HepG2 (cell line): ENCODE data around the gene PLD1. TPM values are rescaled to one million over a fixed set of nuclear protein-coding genes. Genes with fewer than 3 reads are reported as not detected.

Experiments used
- ARNT2 ChIP-seq: sonication (generic); formaldehyde crosslinking; IDR thresholded peaks from 2 replicates; pipeline ENCODE4 v1.8.0; 2022; ENCODE audit warnings: mild to moderate bottlenecking, low read depth, missing genetic modification reagents, moderate library complexity
- CCDC6 ChIP-seq: sonication (generic); formaldehyde crosslinking; IDR thresholded peaks from 2 replicates; pipeline ENCODE4 v1.8.1; 2022; ENCODE audit warnings: mild to moderate bottlenecking, missing genetic modification reagents, moderate library complexity
- DNMT3B ChIP-seq: conservative IDR thresholded peaks from 2 replicates; pipeline ENCODE4 v1.6.1; 2016; ENCODE audit warnings: missing biosample characterization, control low read depth
- ELF4 ChIP-seq: sonication (generic); formaldehyde crosslinking; IDR thresholded peaks from 2 replicates; pipeline ENCODE4 v1.5.0; 2020; ENCODE audit warnings: missing genetic modification reagents, mild to moderate bottlenecking, moderate library complexity, borderline replicate concordance
- GATAD1 ChIP-seq: IDR thresholded peaks from 2 replicates; pipeline ENCODE4 v1.6.1; 2016; ENCODE audit warnings: missing genetic modification reagents, missing compliant biosample characterization
- HDAC6 ChIP-seq: fragments of 200-600 bp; sonication (generic); IDR thresholded peaks from 2 replicates; pipeline ENCODE4 v1.7.0; 2017; ENCODE audit warnings: mild to moderate bottlenecking, antibody characterized with exemption, low read length, low read depth
- HNRNPL ChIP-seq: fragments of 200-400 bp; formaldehyde crosslinking; IDR thresholded peaks from 2 replicates; pipeline ENCODE4 v1.6.1; 2017; ENCODE audit warnings: mild to moderate bottlenecking, low read depth, low read length
- KLF15 ChIP-seq: sonication (generic); formaldehyde crosslinking; IDR thresholded peaks from 2 replicates; pipeline ENCODE4 v1.8.1; 2023; ENCODE audit warnings: borderline replicate concordance, mild to moderate bottlenecking, inconsistent platforms, missing genetic modification reagents, mixed read lengths
- KMT2A ChIP-seq: sonication (generic); formaldehyde crosslinking; IDR thresholded peaks from 2 replicates; pipeline ENCODE4 v1.4.0; 2020; ENCODE audit warnings: missing genetic modification reagents
- MIXL1 ChIP-seq: IDR thresholded peaks from 2 replicates; pipeline ENCODE4 v1.6.1; 2016
- MTA3 ChIP-seq: sonication (generic); formaldehyde crosslinking; IDR thresholded peaks from 2 replicates; pipeline ENCODE4 v1.4.0; 2020; ENCODE audit warnings: missing genetic modification reagents
- MZF1 ChIP-seq: sonication (generic); formaldehyde crosslinking; IDR thresholded peaks from 2 replicates; pipeline ENCODE4 v1.8.1; 2023; ENCODE audit warnings: mild to moderate bottlenecking, missing genetic modification reagents, borderline replicate concordance
- PRMT3 ChIP-seq: sonication (generic); formaldehyde crosslinking; IDR thresholded peaks from 2 replicates; pipeline ENCODE4 v1.8.1; 2022; ENCODE audit warnings: low read depth, mild to moderate bottlenecking, moderate library complexity, missing genetic modification reagents, borderline replicate concordance
- RBM22 ChIP-seq: fragments of 200-400 bp; formaldehyde crosslinking; optimal IDR thresholded peaks from 2 replicates; pipeline ENCODE3; 2017; ENCODE audit warnings: mild to moderate bottlenecking, low read length, moderate library complexity
- RELA ChIP-seq: sonication (generic); formaldehyde crosslinking; IDR thresholded peaks from 2 replicates; pipeline ENCODE4 v1.4.0; 2020; ENCODE audit warnings: missing genetic modification reagents
- REPIN1 ChIP-seq: sonication (generic); formaldehyde crosslinking; IDR thresholded peaks from 2 replicates; pipeline ENCODE4 v1.8.0; 2022; ENCODE audit warnings: missing genetic modification reagents, low read depth, mild to moderate bottlenecking, borderline replicate concordance
- RFX3 ChIP-seq: IDR thresholded peaks from 2 replicates; pipeline ENCODE4 v1.6.1; 2016; ENCODE audit warnings: missing biosample characterization, missing genetic modification reagents
- SMAD1 ChIP-seq: sonication (generic); formaldehyde crosslinking; IDR thresholded peaks from 2 replicates; pipeline ENCODE4 v1.4.0; 2020; ENCODE audit warnings: missing genetic modification reagents, low read depth, mild to moderate bottlenecking, borderline replicate concordance
- TEAD3 ChIP-seq: optimal IDR thresholded peaks from 2 replicates; pipeline ENCODE3; 2016; ENCODE audit warnings: borderline replicate concordance
- U2AF1 ChIP-seq: fragments of 200-400 bp; formaldehyde crosslinking; optimal IDR thresholded peaks from 2 replicates; pipeline ENCODE3; 2017; ENCODE audit warnings: mild to moderate bottlenecking, low read depth, low read length
- ZBTB14 ChIP-seq: sonication (generic); formaldehyde crosslinking; IDR thresholded peaks from 2 replicates; pipeline ENCODE4 v1.4.0; 2020; ENCODE audit warnings: missing genetic modification reagents
- ZNF160 ChIP-seq: sonication (generic); formaldehyde crosslinking; IDR thresholded peaks from 2 replicates; pipeline ENCODE4 v1.8.0; 2022; ENCODE audit warnings: mild to moderate bottlenecking, inconsistent platforms, missing genetic modification reagents
- ZNF263 ChIP-seq: sonication (generic); formaldehyde crosslinking; IDR thresholded peaks from 2 replicates; pipeline ENCODE4 v1.4.0; 2020; ENCODE audit warnings: missing genetic modification reagents
- ZNF460 ChIP-seq: sonication (generic); formaldehyde crosslinking; IDR thresholded peaks from 2 replicates; pipeline ENCODE4 v1.5.1; 2020; ENCODE audit warnings: missing genetic modification reagents, mild to moderate bottlenecking, borderline replicate concordance
- ZNF557 ChIP-seq: sonication (generic); formaldehyde crosslinking; IDR thresholded peaks from 2 replicates; pipeline ENCODE4 v1.4.0; 2020; ENCODE audit warnings: missing genetic modification reagents
- ZNF564 ChIP-seq: sonication (generic); formaldehyde crosslinking; IDR thresholded peaks from 2 replicates; pipeline ENCODE4 v1.8.1; 2023; ENCODE audit warnings: mild to moderate bottlenecking, missing genetic modification reagents
- ZNF691 ChIP-seq: sonication (generic); formaldehyde crosslinking; IDR thresholded peaks from 2 replicates; pipeline ENCODE4 v1.4.0; 2020; ENCODE audit warnings: missing genetic modification reagents, low read depth, mild to moderate bottlenecking, borderline replicate concordance
- ZNF773 ChIP-seq: sonication (generic); formaldehyde crosslinking; IDR thresholded peaks from 2 replicates; pipeline ENCODE4 v1.4.0; 2020; ENCODE audit warnings: missing genetic modification reagents, borderline replicate concordance
- polyA plus RNA-seq, 8 experiments: library from polyadenylated mRNA; depleted of rRNA in 3 of 8; stranded (reverse) in 7 of 8; unstranded in 1 of 8; fragments of >200 nt; fragmentation: Illumina TruSeq in 4 of 8; extraction: Trizol in 4 of 8; gene quantifications; 2 replicates each; pipeline versions ENCODE4 v1.2.1 to v1.2.3, GENCODE V29; 2011 to 2016; ENCODE audit warnings: low read depth in 4 of 8, missing spikeins in 1 of 8, mixed read lengths in 1 of 8; ENCODE audit not compliant: insufficient read depth in 1 of 8
- total RNA-seq, 5 experiments: library from RNA; depleted of rRNA; stranded (reverse); fragments of >200 nt; fragmentation: Illumina TruSeq; extraction: Trizol; gene quantifications; 2 replicates each; pipeline ENCODE4 v1.2.3, GENCODE V29; 2016; ENCODE audit warnings: low read depth in 1 of 5
- TF ChIP-seq, protein P1 (sequence below): sonication (generic); formaldehyde crosslinking; IDR thresholded peaks from 2 replicates; pipeline ENCODE4 v1.4.0; 2020; ENCODE audit warnings: mild to moderate bottlenecking, missing genetic modification reagents
- TF ChIP-seq, protein P2 (sequence below): sonication (generic); formaldehyde crosslinking; IDR thresholded peaks from 2 replicates; pipeline ENCODE4 v1.5.0; 2020; ENCODE audit warnings: missing genetic modification reagents

PLD1 gene
- total and polyA plus RNA-seq, 2 of the 13 experiments (the other 11 are each of a cell fraction or from before 2014, with no cell fraction given): 27.1 to 59.4 TPM

DNA sequence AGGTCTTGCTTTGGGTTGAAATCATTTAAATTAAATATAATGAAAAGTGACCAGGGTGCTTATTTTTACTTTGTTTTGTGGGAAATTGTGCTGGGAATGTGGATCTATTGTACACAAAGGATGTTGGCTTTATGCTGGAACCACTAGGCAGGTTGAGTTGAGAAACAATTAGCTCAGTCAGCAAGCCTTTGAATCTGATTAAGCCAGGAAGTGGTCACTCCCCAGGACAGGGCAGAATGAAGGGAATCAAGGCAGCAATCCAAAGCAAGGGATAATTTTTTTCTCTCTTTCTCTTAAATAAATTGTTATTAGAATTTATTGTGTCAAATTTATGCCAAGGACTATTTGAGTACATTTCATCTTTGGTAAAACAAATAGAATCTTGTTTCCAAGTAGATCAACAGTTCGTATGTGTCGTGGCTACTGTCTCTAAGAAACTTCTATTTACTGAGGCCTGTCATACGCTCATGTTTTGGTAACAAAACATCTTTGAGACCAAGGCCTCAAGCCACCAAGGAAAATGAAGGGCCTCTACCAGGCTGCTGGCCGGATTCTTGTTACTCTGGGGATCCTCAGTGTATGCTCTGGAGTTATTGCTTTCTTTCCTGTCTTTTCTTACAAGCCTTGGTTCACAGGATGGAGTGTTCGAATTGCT, 32.7 kb upstream of the PLD1 start, which contains the start of gene TMEM212 (continued):
- TF ChIP-seq ZNF691 (no peak), ZNF263 (no peak), ZNF557 (no peak), HNRNPL (no peak), ZNF773 (CRISPR knock-in tag) (no peak), ELF4 (CRISPR knock-in tag) (no peak), DNMT3B (CRISPR knock-in tag) (no peak), ZBTB14 (CRISPR knock-in tag) (no peak), MZF1 (CRISPR knock-in tag) (no peak), SMAD1 (CRISPR knock-in tag) (no peak), U2AF1 (no peak), PRMT3 (CRISPR knock-in tag) (no peak), MIXL1 (peak; percentile 84), RELA (CRISPR knock-in tag) (no peak), ZNF160 (no peak), ZNF564 (CRISPR knock-in tag) (no peak), HDAC6 (no peak), RBM22 (no peak), REPIN1 (CRISPR knock-in tag) (no peak), RFX3 (CRISPR knock-in tag) (no peak), KMT2A (no peak), CCDC6 (CRISPR knock-in tag) (no peak), TEAD3 (CRISPR knock-in tag) (peak; percentile 71), GATAD1 (no peak), KLF15 (CRISPR knock-in tag) (no peak), ZNF460 (CRISPR knock-in tag) (no peak), MTA3 (no peak), ARNT2 (CRISPR knock-in tag) (no peak)
- TF ChIP-seq, protein P1, sequence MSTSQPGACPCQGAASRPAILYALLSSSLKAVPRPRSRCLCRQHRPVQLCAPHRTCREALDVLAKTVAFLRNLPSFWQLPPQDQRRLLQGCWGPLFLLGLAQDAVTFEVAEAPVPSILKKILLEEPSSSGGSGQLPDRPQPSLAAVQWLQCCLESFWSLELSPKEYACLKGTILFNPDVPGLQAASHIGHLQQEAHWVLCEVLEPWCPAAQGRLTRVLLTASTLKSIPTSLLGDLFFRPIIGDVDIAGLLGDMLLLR (CRISPR knock-in tag): no peak
- TF ChIP-seq, protein P2, sequence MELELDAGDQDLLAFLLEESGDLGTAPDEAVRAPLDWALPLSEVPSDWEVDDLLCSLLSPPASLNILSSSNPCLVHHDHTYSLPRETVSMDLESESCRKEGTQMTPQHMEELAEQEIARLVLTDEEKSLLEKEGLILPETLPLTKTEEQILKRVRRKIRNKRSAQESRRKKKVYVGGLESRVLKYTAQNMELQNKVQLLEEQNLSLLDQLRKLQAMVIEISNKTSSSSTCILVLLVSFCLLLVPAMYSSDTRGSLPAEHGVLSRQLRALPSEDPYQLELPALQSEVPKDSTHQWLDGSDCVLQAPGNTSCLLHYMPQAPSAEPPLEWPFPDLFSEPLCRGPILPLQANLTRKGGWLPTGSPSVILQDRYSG (CRISPR knock-in tag): no peak
